Measurements from ENCODE around the gene SPEN.

DNA sequence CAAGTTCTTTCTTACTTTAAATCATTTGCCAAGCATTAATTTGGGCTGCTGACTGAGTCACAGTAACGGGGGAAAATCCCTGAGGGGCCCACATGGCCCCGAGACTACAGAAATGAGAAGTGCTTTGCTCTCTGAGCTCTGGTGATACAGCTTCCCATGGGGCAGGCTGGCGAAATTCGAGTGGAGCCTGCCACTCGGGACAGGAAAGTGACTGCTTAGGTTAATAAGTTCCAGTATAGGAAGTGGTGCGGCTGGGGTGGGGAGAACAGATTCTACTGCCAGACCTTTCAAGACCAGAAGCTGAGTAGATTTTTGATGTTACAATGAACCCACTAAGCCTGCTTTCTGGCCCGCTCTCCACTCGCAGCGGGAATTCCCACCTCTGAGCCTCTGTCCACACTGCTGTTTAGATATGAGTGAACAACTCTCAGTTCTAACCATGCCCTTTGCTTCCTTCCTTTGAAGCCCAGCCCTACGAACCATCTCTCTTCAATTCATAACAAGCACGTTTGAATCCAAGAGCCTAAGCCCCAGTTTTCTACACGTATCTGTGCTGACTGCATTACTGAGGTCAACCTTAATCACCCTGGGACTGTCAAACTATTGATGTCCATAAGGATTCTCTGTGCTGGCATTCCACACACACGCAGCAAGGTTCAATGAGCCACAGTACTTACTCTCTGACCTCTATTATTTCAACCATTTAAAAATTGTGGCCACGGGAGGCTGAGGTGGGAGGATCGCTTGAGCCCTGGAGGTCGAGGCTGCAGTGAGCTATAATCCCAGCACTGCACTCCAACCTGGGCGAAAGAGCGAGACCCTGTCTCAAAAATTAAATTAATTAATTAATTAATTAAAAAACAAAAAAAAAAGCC is 118.8 kb downstream of the SPEN start:
- TF ChIP-seq, protein P1, sequence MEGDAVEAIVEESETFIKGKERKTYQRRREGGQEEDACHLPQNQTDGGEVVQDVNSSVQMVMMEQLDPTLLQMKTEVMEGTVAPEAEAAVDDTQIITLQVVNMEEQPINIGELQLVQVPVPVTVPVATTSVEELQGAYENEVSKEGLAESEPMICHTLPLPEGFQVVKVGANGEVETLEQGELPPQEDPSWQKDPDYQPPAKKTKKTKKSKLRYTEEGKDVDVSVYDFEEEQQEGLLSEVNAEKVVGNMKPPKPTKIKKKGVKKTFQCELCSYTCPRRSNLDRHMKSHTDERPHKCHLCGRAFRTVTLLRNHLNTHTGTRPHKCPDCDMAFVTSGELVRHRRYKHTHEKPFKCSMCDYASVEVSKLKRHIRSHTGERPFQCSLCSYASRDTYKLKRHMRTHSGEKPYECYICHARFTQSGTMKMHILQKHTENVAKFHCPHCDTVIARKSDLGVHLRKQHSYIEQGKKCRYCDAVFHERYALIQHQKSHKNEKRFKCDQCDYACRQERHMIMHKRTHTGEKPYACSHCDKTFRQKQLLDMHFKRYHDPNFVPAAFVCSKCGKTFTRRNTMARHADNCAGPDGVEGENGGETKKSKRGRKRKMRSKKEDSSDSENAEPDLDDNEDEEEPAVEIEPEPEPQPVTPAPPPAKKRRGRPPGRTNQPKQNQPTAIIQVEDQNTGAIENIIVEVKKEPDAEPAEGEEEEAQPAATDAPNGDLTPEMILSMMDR (IDR thresholded peaks at IDR 0.05): no peak
- TF ChIP-seq POLR2A (IDR thresholded peaks at IDR 0.05): no peak
- TF ChIP-seq POLR2AphosphoS5 (IDR thresholded peaks at IDR 0.05; ENCODE audit: insufficient read depth in 1 of 2, low read depth in 1 of 2): no peak

Measured in vagina (tissue), 2 donors.